GM20000 (cell line): Measurements from ENCODE around the gene IL17REL.

Source experiments
- DNase-seq: peaks from one replicate; pipeline ENCODE4 v3.0.0; 2012; ENCODE audit warnings: low spot score
- CTCF ChIP-seq: IDR thresholded peaks from 2 replicates; pipeline ENCODE4 v1.5.1; 2012; ENCODE audit warnings: mild to moderate bottlenecking, control low read depth; ENCODE audit errors: extremely low read depth, missing control alignments

IL17REL gene

GRCh38 chr22:49973018-49973961 lies 39.3 kb downstream of the IL17REL start:
- no peak for DNase-seq
- no peak for TF ChIP-seq CTCF

GRCh38 chr22:49972163-49973017 lies 40.2 kb downstream of the IL17REL start:
- DNase-seq, result no peak
- TF ChIP-seq CTCF, result no peak

- DNase-seq, result peak; percentile 73
- TF ChIP-seq CTCF, result no peak
Measured at GRCh38 chr22:49971232-49972162, 41.1 kb downstream of the IL17REL start.

- TF ChIP-seq CTCF, result no peak
- DNase-seq, result peak; percentile 92
Measured at GRCh38 chr22:49970528-49971231, 41.9 kb downstream of the IL17REL start.

- DNase-seq, result no peak
- no peak for TF ChIP-seq CTCF
Measured at GRCh38 chr22:49969751-49970527, 42.6 kb downstream of the IL17REL start.
